GM12801 (cell line): Measurements from ENCODE around the gene TSPAN6.

Experiments used
- CTCF ChIP-seq: IDR thresholded peaks from one replicate; pipeline ENCODE4 v1.5.1; 2011; ENCODE audit warnings: control low read depth; ENCODE audit not compliant: insufficient read length; ENCODE audit errors: extremely low read depth

Gene TSPAN6

GRCh38 chrX:100654261-100654660 is 17.7 kb upstream of the TSPAN6 start:
- TF ChIP-seq CTCF: no peak

DNA sequence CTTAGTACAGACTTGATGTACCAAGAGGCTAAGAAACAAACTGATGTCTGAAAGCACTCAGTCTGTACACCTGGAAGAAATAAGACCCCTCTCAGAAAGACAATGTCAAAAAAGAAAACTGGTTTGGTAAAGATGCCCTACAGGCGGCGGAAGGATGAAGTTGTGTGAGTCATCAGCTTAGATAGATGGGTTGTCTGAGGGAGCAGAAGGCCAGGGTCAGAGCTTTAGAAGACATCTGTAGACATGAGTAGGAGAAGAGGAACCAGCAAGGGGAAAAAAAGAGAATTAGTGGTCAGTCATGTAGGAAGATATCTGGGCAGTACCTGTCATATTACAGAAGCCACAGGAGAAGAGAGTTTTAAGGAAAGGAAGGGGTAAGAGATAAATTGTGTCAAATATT is 15.7 kb upstream of the TSPAN6 start:
- TF ChIP-seq CTCF: no peak

GRCh38 chrX:100650841-100651240 is 14.2 kb upstream of the TSPAN6 start:
- no peak for TF ChIP-seq CTCF

DNA sequence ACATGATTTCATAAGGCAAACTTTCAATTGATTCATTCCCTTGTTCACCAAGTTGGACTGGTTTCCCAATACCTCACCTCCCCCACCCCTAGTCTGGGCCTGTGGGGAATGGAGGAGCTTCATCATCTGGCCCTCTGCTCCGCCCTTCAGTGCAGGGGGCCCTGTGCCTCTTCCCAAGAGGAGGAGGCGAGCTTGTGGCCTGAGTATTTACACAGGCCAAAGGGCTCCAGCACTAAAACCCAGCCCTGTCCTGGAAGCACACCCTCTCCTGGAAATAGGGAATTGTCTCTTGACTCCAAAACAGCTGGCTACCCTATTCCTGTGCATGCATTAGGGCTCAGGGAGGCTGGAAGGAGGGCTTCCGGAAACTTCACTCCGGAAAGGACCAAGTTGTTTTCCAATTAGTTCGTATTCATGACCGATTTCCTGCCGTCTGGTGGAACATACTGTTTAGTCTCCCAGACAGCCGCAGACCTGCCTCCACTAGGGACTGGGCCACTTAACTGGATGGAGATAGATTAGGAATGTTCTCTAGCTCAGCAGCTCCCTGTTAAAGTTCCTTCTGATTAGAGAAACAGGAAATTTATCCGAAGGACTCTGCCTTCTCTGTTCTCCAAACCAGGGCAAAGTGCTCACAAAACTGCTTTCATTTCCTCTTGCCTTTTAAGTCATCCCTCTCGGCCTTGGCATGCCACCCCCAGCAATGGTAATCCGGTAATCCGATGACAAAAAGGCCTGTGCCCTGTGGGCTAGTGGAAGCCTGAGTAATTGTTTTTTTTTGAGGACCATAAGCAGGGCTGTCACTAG is 13.1 kb upstream of the TSPAN6 start:
- TF ChIP-seq CTCF: no peak

GRCh38 chrX:100648458-100649417 is 12.1 kb upstream of the TSPAN6 start:
- TF ChIP-seq CTCF: no peak

GRCh38 chrX:100647739-100648138 is 11.1 kb upstream of the TSPAN6 start:
- TF ChIP-seq CTCF: no peak

- TF ChIP-seq CTCF: no peak
These were observed 10.5 kb upstream of the TSPAN6 start for GRCh38 chrX:100647095-100647494.
